MM.1S (cell line): ENCODE results near the gene CYRIA.

Experiments used
- EZH2 ChIP-seq: fragments of 300-600 bp; sonication (generic); optimal IDR thresholded peaks from 2 replicates; pipeline ENCODE3; 2017; ENCODE audit warnings: low read depth, mild to moderate bottlenecking, antibody characterized with exemption, low read length, mixed read lengths
- EZH2phosphoT487 ChIP-seq: fragments of 300-600 bp; sonication (generic); IDR thresholded peaks from 2 replicates; pipeline ENCODE4 v1.6.1; 2018; ENCODE audit warnings: antibody characterized with exemption, low read length
- TF ChIP-seq, protein P1 (sequence below): fragments of 300-600 bp; sonication (generic); IDR thresholded peaks from 2 replicates; pipeline ENCODE4 v1.5.1; 2016; ENCODE audit warnings: antibody characterized with exemption, low read length, mixed read lengths

DNA sequence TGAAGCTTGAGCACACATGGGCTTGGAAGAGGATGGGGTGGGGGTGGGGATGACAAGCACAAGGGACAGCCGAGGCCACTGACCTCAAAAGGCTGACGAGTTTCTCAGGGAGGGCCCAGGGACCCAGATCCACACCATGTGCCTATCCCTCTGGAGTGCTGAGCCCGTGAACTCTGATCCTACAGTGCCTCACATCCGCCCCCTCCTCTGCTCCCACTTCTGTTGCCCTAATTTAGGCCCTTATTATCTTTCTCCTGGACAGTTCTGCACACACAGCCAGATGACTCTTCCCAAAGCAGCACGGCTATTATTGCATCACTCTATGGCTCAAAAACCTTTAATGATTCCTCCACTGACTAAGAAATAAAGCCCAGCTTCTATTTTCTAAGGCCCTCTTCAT is 24.8 kb downstream of the CYRIA start:
- TF ChIP-seq, protein P1, sequence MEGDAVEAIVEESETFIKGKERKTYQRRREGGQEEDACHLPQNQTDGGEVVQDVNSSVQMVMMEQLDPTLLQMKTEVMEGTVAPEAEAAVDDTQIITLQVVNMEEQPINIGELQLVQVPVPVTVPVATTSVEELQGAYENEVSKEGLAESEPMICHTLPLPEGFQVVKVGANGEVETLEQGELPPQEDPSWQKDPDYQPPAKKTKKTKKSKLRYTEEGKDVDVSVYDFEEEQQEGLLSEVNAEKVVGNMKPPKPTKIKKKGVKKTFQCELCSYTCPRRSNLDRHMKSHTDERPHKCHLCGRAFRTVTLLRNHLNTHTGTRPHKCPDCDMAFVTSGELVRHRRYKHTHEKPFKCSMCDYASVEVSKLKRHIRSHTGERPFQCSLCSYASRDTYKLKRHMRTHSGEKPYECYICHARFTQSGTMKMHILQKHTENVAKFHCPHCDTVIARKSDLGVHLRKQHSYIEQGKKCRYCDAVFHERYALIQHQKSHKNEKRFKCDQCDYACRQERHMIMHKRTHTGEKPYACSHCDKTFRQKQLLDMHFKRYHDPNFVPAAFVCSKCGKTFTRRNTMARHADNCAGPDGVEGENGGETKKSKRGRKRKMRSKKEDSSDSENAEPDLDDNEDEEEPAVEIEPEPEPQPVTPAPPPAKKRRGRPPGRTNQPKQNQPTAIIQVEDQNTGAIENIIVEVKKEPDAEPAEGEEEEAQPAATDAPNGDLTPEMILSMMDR, result no peak
- TF ChIP-seq EZH2 (no peak), EZH2phosphoT487 (no peak)
